Left forelimb (tissue), 1 donor: ENCODE measurements around the gene UPP2.

ENCODE experiments used
- DNase-seq: peaks from one replicate; pipeline ENCODE4 v3.0.0-alpha.2; 2018; ENCODE audit warnings: low spot score

The UPP2 gene

GRCh38 chr2:158142165-158142564 is 40.5 kb downstream of the UPP2 start:
- no peak for DNase-seq

- DNase-seq: no peak
Observed at GRCh38 chr2:158142568-158143332, 41.1 kb downstream of the UPP2 start.

- no peak for DNase-seq
Observed at GRCh38 chr2:158143703-158144360, 42.2 kb downstream of the UPP2 start.

- no peak for DNase-seq
Observed at GRCh38 chr2:158144914-158145625, 43.4 kb downstream of the UPP2 start.

GRCh38 chr2:158153270-158154015 is 51.8 kb downstream of the UPP2 start:
- DNase-seq: no peak

GRCh38 chr2:158154596-158154995 is 52.9 kb downstream of the UPP2 start:
- no peak for DNase-seq

GRCh38 chr2:158172719-158173118 is 71.0 kb downstream of the UPP2 start:
- DNase-seq: no peak

- DNase-seq: no peak
Observed at GRCh38 chr2:158174495-158174894, 72.8 kb downstream of the UPP2 start.

- DNase-seq: no peak
Observed at GRCh38 chr2:158174956-158175355, 73.3 kb downstream of the UPP2 start.

- no peak for DNase-seq
Observed at GRCh38 chr2:158178646-158179045, 77.0 kb downstream of the UPP2 start.

- DNase-seq: no peak
Observed at GRCh38 chr2:158179660-158180059, 78.0 kb downstream of the UPP2 start.

- DNase-seq: no peak
Observed at GRCh38 chr2:158181171-158181570, 79.5 kb downstream of the UPP2 start.

GRCh38 chr2:158182676-158183295 is 81.1 kb downstream of the UPP2 start:
- no peak for DNase-seq

- no peak for DNase-seq
Observed at GRCh38 chr2:158184001-158184400, 82.3 kb downstream of the UPP2 start.

- DNase-seq: no peak
Observed at GRCh38 chr2:158184556-158185343, 83.1 kb downstream of the UPP2 start.
